HuH-7 (cell line): Measurements from ENCODE around the gene SLC35G2.
"Not testable (repeated sequence)": the region's sequence is repeated elsewhere in the genome, so short reads cannot be mapped to it uniquely, and the experiment has no call there.

Source experiments
- DNase-seq: peaks from one replicate; pipeline ENCODE4 v3.0.0; 2011; ENCODE audit warnings: low spot score

Gene SLC35G2

DNA sequence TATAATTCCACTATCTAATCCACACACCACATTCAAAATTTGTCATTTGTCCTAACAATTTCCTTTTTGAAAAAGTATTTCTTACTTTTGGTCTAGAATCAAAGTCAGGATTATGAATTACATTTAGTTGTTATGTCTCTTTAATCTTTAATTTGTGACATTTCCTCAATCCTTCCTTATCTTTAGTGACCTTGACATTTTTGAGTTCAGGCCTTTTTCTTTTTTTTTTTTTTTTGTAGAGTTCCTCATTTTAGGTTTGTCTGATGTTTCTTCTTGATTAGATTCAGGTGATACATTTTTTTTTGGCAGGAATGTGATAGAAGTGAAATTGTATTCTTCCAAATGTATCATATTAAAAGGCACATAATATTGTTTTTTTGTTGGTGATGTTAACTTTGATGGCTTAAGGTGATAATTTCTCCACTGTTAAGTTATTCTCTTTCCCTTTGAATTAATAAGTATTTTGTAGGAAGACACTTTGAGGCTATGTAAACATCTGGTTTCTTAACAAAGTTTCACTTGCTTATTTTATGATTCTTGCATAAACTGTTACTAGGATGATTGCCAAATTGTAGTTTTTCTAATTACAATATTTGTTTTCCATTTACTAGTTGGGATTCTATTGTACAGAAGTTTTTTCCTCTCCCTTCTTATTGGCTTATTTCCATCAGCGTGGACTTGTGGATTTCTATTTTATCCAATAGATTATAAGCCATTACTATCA lies 16.3 kb downstream of the SLC35G2 start:
- DNase-seq, result no peak

DNA sequence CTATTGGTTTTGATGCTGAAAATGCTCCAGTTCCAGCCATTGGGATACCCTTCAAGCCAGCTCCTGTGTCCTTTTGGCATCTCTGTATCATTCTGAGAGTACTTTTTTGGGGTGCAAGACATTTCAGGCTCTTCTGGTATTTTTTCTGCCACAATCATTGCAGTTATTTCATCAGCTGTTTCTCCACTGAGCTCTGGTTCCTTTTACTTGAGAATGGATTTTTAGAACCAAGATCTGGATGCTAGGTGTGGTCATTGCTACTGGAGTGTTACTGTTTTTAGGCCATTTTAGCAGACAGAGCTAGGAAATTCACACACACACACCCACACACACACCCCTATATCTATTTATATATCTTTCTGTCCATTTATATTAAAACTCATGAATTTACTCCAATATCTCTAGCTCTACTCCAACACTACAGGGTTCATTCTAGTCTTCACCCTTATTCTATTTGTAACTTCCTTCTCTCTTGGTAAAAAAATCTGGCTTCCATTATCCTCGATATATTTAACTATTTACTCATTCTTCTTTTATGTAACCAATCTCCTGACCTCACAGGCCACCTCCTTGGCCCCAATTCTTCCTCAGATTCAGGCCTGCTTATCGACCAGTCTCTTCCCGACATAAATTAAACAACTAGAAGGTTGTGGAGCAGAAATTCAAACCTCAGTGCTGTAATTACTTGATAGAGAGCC lies 17.0 kb downstream of the SLC35G2 start:
- DNase-seq, result no peak

DNA sequence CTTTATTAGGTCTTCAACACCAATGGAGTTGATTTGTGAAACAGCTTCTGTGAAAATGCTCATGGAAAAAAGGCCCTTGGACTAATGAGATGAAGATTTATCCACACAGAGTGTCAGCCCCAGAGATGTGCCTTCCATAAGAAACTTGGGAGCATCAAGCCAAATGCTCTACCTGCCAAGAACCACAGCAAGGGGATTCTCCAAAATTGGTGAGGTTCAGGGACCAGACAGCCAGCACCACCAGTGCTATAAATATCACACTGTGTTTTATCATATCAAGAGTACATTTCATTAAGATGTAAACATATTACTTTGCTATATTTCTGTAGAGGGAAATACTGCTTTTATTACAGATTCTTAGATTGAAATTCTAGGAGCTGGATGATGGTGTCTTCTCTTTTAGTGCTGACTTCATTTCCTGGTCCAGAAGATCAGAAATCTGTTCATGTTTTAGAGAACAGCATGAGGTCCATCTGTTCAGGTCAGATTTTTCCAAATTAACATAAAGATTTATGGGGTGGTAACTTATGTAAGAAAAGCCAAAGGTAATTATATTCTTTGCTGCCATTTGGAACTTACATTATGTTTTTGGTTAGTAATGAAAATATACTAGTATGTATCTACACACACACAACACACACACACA lies 17.7 kb downstream of the SLC35G2 start:
- DNase-seq, result no peak

DNA sequence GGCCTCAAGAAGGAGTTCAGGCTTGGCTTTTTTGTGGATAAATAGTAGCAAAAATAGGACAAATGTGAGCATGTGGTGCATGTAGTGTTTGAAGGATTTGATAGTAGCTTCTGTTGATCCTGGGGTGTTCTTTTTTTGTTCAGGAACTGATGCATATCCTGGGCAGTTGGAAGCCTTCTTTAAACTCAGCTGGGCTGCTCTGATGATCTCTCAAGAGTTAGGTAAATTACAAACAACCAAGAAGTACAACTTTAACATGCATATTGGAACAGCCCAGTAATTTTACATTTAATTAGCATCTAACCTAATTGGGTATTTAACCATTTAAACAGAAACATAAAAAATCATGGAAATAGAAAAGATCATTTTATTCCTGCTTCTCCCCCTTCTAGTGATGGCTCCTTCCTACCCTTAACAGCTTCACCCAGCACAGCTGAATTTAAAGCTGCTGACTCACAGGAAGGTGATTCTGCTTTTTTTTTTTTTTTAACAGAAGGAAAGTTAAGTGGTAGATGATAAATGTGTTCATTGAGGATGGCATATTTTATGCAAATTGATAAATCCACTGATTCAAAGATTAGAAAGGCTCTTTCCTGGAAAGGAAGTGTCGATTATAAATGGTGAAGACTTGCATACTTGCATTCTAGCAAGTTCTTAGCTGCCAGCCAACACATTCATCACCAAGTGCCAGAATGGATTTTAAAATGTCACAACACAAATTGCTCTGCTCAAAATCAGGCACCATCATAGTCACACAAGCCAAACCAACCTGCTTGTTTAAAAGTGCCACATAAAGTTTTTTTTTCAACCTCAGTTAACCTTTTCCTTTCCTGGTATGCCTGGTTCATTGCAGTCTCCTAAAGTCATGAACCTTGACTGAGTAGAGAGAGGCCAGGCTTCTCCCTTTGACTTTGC lies 20.0 kb downstream of the SLC35G2 start:
- no peak for DNase-seq

DNA sequence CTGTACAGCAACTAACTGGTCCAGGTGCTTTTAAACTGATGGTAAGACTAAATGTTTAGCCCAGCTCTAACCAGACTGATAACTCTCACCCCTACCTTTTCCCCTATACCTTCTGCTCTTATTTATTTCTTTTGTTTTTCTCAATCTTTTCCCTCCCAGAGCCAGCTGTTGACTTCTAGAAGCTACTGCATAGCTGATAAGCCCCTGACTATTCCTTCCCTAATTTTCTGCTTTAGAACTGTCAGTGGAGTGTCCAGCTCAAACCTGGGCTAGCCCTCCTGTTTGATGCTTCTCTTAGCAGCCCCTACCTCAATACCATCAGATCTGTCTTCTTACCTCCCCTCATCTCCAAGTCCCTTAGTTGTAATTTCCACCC lies 20.6 kb downstream of the SLC35G2 start:
- no peak for DNase-seq

DNA sequence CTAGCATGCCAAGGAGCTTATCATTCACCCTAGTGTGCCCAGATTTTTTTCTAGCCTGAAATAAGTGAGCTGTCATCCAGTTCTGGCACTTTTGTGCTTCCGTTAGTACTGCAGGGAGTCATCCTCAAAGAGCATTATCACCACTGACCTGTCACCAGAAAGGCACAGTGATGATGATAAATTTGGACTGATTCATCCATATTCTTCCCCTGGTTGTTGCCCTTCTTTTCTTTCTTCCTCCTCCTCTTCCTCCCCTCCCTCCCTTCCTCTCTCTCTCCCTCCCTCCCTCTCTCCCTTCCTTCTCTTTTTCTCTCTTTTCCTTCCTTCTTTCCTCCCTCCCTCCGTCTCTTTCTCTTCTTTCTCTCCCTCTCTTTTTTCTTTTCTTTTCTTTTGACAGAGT lies 21.3 kb downstream of the SLC35G2 start:
- no peak for DNase-seq

DNA sequence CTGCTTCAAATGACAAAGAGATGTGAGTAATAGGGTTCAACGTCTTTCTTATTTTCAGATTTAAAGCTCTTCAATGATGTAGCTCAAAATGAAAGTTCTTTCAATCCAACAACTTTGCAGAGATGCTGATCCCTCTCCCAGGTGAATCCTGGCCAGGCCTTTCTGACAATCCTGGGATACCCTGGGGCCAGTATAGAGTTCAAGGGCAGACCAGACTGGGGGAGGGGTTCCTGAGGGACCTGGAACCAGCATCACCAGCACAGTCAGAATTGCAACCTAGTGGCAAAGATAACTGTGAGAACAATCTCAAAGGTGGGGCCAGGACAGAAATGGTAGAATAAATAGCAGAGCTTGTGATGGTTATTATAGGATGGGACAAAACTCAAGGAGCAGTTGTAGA lies 23.4 kb downstream of the SLC35G2 start:
- DNase-seq, result no peak

DNA sequence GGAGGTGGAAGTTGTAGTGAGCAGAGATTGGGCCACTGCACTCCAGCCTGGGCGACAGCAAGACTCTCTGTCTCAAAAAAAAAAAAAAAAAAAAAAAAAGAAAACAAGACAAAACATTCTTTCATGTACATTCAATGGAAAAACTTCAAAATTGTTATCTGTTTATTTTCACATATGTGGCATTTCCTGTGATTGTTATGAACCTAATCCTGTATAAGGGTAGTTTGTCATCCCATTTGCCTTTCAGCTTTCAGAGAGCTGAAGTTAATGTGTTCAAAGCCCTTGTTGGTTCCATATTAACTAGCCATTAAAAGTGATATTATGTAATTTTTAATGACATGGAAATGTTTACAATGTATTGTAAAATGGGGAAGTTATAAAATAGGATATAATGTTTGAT lies 25.8 kb downstream of the SLC35G2 start:
- DNase-seq, result no peak

DNA sequence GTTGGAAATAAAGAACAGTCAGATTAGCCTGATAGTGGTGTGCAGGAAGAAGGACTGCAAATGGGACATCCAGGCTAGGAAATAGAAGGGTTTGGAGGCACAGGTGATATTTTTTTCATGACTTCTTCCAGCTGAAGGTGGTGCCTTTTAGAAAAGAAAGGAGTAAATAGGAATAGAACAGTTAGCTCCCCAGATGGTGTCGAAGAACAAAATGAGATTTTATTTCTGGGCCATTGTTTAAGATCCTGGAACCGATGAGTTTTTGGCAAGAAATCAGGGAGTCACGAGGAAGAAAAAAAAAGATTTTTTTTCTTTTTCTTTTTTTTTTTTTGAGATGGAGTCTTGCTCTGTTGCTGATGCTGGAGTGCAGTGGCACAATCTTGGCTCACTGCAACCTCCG lies 33.3 kb downstream of the SLC35G2 start:
- no peak for DNase-seq

DNA sequence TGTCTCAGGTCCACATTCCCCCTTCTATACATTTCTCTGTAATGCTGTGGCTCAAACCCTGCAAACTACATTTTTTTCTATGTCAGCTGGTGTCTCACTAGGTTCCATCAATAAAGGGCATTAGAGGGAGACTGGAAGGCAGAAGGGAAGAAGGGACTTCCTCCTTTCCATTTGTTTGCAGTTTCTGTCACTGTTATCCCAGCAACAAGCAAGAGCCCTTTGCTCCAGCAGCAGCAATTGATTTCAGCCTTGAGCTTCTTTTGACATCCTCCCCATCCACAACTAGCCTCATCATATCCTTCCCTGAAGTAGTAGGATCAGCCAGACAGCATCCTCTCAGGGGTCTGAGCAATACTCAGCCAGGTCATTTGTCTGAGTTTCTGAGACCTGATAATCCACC lies 37.7 kb downstream of the SLC35G2 start:
- DNase-seq, result no peak

DNA sequence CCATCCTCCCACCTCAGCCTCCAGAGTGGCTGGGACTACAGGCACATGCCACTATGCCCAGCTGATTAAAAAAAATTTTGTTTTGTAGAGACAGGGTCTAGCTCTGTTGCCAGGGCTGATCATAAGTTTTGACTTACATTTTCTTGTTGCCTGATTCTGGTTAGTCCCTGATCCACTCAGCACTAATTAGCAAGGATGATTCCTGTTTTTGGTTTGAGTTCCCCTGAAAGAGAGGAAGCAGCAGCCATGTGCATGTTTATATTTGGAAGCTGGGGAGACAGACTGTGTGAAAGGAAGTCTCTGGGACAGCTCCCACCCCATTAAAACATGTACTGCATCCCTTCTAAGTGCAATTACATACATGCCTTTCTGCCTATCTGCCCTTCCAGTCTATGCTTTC lies 39.5 kb downstream of the SLC35G2 start:
- DNase-seq, result no peak

DNA sequence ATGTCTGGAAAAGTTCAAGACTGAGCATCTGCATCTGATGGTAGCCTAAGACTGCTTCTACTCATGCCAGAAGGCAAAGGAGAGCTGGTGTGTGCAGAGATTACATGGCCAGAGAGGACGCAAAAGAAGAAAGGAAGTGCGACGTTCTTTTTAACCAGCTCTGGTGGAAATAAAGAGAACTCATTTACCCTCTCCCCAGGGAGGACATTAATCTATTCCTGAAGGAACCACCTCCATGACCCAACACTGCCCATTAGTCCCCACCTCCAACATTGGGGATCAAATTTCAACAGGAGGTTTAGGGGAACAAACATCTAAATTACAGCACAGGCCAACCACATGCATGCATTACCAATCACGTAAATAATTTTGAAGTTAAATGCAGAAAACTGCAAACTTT lies 41.6 kb downstream of the SLC35G2 start:
- DNase-seq, result no peak

DNA sequence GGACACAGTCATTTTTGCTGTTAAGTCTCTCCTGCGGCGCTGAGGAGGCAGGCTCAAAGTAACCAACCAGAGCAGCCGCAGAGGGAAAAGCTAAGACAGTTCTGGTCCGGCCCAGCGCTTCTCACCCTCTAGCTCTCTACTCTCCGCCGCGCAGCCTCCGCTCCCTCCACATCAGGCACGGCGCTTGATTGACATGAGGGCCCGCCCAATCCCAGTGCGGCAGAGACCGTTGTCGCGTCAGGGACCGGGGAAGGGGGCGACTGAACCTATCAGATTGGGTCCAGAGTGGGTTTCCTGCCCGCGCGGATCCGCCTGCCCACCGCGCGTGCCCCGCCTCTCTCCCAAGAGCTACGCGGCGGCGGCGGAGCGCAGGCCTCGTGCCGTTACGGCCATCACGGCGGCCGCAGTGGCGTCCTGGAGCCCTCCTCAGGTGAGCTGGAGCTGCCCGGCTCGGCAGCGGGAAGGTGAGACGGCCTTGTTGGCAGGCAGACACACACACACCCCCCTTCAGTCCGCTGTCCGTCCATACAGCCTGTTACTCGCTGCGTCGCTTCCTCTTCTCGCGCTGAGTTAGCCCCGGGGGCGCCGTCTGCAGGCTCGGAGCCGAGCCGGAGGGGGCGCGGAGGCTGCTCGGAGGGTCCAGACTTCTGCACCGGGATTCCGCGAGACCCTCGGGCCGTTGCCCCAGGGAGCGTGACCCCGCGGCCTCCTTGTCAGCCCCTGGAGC lies 43.1 kb downstream of the SLC35G2 start, which contains the start of gene NCK1:
Gene NCK1 (plus strand): TSS at position 319 of the 727 bp plus-strand sequence. CDS start 65,794 bp downstream, outside the sequence.
- peak; percentile 92 for DNase-seq

DNA sequence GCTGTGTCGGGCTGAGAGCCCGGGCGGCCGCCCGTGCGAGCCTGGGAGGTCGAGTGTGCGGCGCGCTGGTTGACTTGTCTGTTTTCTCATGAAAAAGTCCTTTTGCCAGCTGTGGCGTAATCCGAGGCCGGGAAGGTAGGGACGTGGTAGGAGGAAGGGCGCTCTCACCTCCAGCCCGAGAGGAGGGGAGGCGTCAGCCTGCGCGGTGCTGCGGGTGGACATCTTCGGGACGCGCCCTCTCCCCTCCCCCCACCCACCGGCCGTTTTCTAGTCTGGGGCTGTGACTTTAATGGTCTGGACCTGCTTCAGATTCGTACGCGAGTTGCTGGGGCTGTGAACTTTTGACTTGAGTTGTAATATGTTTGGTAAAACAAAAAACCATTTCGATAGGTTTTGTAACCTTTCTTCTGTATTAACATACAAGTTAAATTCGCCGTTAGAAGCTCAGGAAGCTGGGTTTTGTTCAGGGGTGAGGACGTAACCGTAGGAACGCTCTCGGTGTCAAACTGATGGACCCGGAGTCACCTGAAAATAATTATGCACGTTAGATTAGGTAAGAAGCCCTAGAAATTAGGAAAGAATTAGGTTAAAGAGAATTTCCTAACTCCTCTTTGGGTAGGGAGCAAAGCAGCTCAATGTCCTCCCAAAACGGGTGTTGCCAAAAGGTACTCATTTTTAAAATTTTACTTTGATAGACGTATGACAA lies 43.8 kb downstream of the SLC35G2 start:
- peak; percentile 37 for DNase-seq

DNA sequence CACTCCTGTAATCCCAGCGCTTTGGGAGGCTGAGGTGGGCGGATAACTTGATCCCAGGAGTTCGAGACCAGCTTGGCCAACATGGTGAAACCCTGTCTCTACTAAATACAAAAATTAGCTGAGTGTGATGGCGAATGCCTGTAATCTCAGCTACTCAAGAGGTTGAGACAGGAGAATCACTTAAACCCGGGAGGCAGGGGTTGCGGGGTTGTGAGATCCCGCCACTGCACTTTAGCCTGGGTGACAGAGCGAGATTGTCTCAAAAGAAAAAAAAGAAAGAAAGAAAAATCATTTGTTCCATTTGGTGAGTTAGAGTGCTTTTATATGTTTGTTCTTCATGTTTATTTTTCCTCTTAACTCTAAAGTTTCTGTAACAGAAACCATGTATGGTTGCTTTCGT lies 50.4 kb downstream of the SLC35G2 start:
- DNase-seq, result no peak

DNA sequence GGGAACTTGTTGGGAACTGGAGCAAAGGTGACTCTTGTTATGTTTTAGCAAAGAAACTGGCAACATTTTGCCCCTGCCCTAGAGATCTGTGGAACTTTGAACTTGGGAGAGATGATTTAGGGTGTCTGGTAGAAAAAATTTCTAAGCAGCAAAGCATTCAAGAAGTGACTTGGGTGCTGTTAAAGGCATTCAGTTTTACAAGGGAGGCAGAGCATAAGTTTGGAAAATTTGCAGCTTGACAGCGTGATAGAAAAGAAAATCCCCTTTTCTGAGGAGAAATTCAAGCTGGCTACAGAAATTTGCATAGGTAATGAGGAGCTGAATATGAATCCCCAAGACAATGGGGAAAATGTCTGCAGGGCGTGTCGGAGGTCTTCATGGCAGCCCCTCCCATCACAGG lies 53.3 kb downstream of the SLC35G2 start:
- DNase-seq, result not testable (repeated sequence)

DNA sequence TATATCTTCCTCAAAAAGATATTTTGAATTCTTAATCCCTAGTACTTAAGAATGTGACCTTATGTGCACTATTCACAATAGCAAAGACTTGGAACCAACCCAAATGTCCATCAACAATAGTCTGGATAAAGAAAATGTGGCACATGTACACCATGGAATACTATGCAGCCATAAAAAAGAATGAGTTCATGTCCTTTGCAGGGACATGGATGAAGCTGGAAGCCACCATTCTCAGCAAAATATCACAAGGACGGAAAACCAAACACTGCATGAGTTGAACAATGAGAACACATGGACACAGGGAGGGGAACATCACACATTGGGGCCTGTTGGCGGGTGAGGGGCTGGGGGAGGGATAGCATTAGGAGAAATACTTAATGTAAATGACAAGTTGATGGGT lies 60.6 kb downstream of the SLC35G2 start:
- not testable (repeated sequence) for DNase-seq

DNA sequence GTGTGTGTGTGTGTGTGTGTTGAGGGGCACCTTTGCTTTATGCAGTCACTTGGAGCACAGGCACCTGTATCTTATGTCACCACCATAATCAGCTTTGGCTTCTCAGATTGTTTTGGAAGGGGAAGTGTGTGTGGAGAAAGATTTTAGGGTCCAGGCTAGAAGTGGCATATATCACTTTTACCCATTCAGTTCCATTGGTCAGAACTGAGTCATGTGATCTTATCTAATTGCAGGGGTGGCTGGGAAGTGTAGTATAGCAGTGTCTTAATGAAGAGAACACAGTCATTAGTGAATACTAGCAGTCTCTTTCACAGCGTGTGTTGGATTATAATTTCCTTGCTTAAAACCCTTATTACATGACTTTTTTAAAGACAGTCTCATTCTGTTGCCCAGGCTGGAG lies 63.6 kb downstream of the SLC35G2 start:
- no peak for DNase-seq

DNA sequence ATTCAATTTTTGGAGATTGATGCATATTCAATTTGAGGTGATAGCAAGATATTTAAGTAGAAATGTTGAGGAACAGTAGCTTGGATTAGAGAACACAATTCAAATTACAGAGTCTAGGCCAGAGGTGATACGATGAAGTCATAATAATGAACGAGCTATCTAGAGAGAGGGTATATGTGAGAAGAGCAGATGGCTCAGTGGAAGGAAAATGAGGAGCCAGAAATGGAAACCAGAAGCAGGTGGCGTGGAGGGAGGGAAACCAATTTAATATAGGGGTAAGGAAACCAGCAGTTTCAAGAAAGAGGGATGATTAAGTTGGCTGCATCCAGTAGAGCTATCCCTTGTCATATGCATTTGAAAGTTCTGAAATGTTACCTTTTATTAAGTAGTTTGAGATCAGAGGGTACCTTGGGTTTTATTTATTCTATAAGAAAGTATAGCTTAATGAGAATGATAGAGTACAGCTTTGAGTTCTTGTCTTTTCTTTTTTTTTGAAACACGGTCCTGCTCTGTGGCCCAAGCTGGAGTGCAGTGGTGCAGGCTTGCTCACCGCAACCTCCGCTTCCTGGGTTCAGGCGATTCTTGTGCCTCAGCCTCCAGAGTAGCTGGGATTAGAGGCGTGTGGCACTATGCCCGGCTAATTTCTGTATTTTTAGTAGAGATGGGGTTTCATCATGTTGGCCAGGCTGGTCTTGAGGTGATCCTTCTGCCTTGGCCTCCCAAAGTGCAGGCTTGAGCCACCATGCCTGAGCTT lies 65.2 kb downstream of the SLC35G2 start:
- DNase-seq, result no peak
